ENCODE data around the gene S100A11.

DNA sequence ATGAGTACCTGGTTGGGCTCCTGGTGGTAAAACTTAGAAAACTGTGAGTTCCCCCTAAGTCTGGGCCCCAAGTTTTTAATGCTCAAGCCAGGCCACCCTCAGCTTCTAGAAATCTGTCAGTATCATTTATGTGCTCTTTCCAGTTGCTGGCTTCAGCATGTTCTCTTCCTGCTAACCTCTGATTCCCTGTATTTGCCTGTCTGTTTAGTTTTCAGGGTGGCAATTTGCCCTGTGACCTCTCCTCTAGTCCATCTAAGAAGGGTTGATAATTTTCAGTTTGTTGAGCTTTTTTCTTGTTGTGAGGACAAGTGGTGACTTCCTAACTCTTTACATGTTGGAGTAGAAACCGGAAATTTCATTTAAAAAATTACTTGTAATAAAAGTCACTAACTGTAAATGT, 27.1 kb downstream of the S100A11 start:
- TF ChIP-seq, protein P1, sequence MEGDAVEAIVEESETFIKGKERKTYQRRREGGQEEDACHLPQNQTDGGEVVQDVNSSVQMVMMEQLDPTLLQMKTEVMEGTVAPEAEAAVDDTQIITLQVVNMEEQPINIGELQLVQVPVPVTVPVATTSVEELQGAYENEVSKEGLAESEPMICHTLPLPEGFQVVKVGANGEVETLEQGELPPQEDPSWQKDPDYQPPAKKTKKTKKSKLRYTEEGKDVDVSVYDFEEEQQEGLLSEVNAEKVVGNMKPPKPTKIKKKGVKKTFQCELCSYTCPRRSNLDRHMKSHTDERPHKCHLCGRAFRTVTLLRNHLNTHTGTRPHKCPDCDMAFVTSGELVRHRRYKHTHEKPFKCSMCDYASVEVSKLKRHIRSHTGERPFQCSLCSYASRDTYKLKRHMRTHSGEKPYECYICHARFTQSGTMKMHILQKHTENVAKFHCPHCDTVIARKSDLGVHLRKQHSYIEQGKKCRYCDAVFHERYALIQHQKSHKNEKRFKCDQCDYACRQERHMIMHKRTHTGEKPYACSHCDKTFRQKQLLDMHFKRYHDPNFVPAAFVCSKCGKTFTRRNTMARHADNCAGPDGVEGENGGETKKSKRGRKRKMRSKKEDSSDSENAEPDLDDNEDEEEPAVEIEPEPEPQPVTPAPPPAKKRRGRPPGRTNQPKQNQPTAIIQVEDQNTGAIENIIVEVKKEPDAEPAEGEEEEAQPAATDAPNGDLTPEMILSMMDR (conservative IDR thresholded peaks at IDR 0.05) = no peak
- TF ChIP-seq ZFX (IDR thresholded peaks at IDR 0.05) = no peak

All from C4-2B (cell line).